ENCODE results near the gene KIAA1217. TPM values are rescaled to one million over a fixed set of nuclear protein-coding genes. Genes with fewer than 3 reads are reported as not detected.

KIAA1217 gene
- total and polyA plus RNA-seq, 2 of the 4 experiments (the other 2 are of a cell fraction): 3.4 to 4.4 TPM

- no peaks in the 10 kb centered on the region for H3K27me3 ChIP-seq (ENCODE audit: control insufficient read depth, insufficient read depth, low read length)
- no peak overlapping the region for H3K9ac ChIP-seq (ENCODE audit: low read depth, low read length)
- ChIA-PET POLR2A (ENCODE audit: unreplicated experiment) (no interaction called here), CTCF (interaction anchor here (0.6 to 0.9 kb wide), 2 partner anchors 17 to 147 kb away, joined by 3 read pairs; no protein-coding TSS in a partner anchor)
- WGBS, 2 experiments (ENCODE audit: extremely low coverage in 2 of 2, insufficient read length in 1 of 2): 62% methylated on average over 4 of the region's 4 CpGs; no CpG with 5 or more reads in 1 of the 2 experiments
- H4K91ac ChIP-seq (ENCODE audit: insufficient read depth, low read depth, low read length): no peak overlapping the region
- no peak overlapping the region for H4K5ac ChIP-seq (ENCODE audit: low read depth, low read length)
- in situ Hi-C loops (cut with MboI; ENCODE audit: low sequenced_read_pairs) (no loop called here), intact Hi-C loops (cut with micrococcal nuclease) (no loop called here), dilution Hi-C loops (cut with HindIII; ENCODE audit: low sequenced_read_pairs, unreplicated experiment) (no loop called here)
- no peak overlapping the region for H2BK20ac ChIP-seq (ENCODE audit: low read depth, low read length)
- H2AK9ac ChIP-seq (replicated peaks; ENCODE audit: low read depth, low read length, poor library complexity): peak overlapping the region; percentile 43
- H3K79me1 ChIP-seq (ENCODE audit: low read depth in 1 of 2, low read length in 2 of 2): no peaks in the 10 kb centered on the region
- no peak overlapping the region for H2BK120ac ChIP-seq (ENCODE audit: low read depth, low read length)
- ATAC-seq (ENCODE audit: low read depth): no peak
- H3K14ac ChIP-seq (replicated peaks; ENCODE audit: low read depth, low read length): no peak overlapping the region
- H4K20me1 ChIP-seq (ENCODE audit: insufficient read depth, low read length): no peaks in the 10 kb centered on the region
- H3K9me1 ChIP-seq (ENCODE audit: insufficient read depth, low read length): no peaks in the 10 kb centered on the region
- no peak overlapping the region for H4K8ac ChIP-seq (ENCODE audit: low read depth in 2 of 2, low read length in 2 of 2)
- no peak overlapping the region for H3K56ac ChIP-seq (ENCODE audit: extremely low read depth, insufficient read depth, low read length)
- no peak for TF ChIP-seq RFX5 (IDR thresholded peaks at IDR 0.05; ENCODE audit: low read depth, low read length)
- TF ChIP-seq SMC3 (IDR thresholded peaks at IDR 0.05; ENCODE audit: low read depth, low read length): no peak
- no peak for TF ChIP-seq NFE2L2 (IDR thresholded peaks at IDR 0.05; ENCODE audit: low read depth, low read length)
- TF ChIP-seq ELK1 (IDR thresholded peaks at IDR 0.05; ENCODE audit: borderline replicate concordance, low read depth, low read length): no peak
- no peak for TF ChIP-seq CTCF (conservative IDR thresholded peaks at IDR 0.05; ENCODE audit: low read depth, low read length)
- TF ChIP-seq BHLHE40 (IDR thresholded peaks at IDR 0.05; ENCODE audit: low read depth, low read length): no peak
- no peak for TF ChIP-seq POLR2A (IDR thresholded peaks at IDR 0.05; ENCODE audit: low read depth, low read length)
- no peak for TF ChIP-seq RCOR1 (IDR thresholded peaks at IDR 0.05; ENCODE audit: insufficient replicate concordance, low read length)
- no peak for TF ChIP-seq MAZ (IDR thresholded peaks at IDR 0.05; ENCODE audit: borderline replicate concordance, low read depth, low read length)
- no peak for TF ChIP-seq MAFK (IDR thresholded peaks at IDR 0.05; ENCODE audit: low read depth, low read length)
- TF ChIP-seq RAD21 (IDR thresholded peaks at IDR 0.05; ENCODE audit: low read length): no peak
- TF ChIP-seq CHD1 (IDR thresholded peaks at IDR 0.05; ENCODE audit: low read depth, low read length): no peak
- TF ChIP-seq USF2 (IDR thresholded peaks at IDR 0.05; ENCODE audit: low read depth, low read length): no peak
- no peak for TF ChIP-seq FOS (IDR thresholded peaks at IDR 0.05; ENCODE audit: low read depth, low read length)
- TF ChIP-seq CEBPB (IDR thresholded peaks at IDR 0.05; ENCODE audit: low read depth, low read length): no peak
- H3K4ac ChIP-seq (ENCODE audit: low read depth, low read length): no peak overlapping the region
- H2AFZ ChIP-seq (replicated peaks; ENCODE audit: low read length, poor library complexity): no peak overlapping the region
- no peaks in the 10 kb centered on the region for H3K36me3 ChIP-seq (ENCODE audit: control insufficient read depth, insufficient read depth, low read length)
- no peak overlapping the region for H2AK5ac ChIP-seq (ENCODE audit: low read depth, low read length)
- no peak for DNase-seq
- H3K4me3 ChIP-seq (ENCODE audit: insufficient read depth, low read depth, low read length): no peak overlapping the region
- no peak overlapping the region for H3K27ac ChIP-seq (ENCODE audit: insufficient read depth, low read length)
- no peak overlapping the region for H3K4me2 ChIP-seq (ENCODE audit: low read depth, low read length)
- H2BK15ac ChIP-seq (ENCODE audit: low read depth, low read length): no peak overlapping the region
- BruUV-seq (replicated peaks): no TSS peak
- no peaks in the 10 kb centered on the region for H3K9me3 ChIP-seq (ENCODE audit: control insufficient read depth, insufficient read depth, low read length)
- H3K23ac ChIP-seq (ENCODE audit: low read depth, low read length): no peak overlapping the region
- H3K4me1 ChIP-seq (ENCODE audit: control insufficient read depth, insufficient read depth, low read length): no peaks in the 10 kb centered on the region
- H3K18ac ChIP-seq (ENCODE audit: low read depth, low read length): no peak overlapping the region
- H2BK5ac ChIP-seq (ENCODE audit: low read depth, low read length, poor library complexity, severe bottlenecking): no peak overlapping the region
Observed at GRCh38 chr10:24257588-24257987, 48.6 kb downstream of the KIAA1217 start.
